ENCODE data around the gene SBF2. TPM values are rescaled to one million over a fixed set of nuclear protein-coding genes. Genes with fewer than 3 reads are reported as not detected.

Gene SBF2
- total RNA-seq, 1 experiment from 2014 or later = 30.2 TPM

DNA sequence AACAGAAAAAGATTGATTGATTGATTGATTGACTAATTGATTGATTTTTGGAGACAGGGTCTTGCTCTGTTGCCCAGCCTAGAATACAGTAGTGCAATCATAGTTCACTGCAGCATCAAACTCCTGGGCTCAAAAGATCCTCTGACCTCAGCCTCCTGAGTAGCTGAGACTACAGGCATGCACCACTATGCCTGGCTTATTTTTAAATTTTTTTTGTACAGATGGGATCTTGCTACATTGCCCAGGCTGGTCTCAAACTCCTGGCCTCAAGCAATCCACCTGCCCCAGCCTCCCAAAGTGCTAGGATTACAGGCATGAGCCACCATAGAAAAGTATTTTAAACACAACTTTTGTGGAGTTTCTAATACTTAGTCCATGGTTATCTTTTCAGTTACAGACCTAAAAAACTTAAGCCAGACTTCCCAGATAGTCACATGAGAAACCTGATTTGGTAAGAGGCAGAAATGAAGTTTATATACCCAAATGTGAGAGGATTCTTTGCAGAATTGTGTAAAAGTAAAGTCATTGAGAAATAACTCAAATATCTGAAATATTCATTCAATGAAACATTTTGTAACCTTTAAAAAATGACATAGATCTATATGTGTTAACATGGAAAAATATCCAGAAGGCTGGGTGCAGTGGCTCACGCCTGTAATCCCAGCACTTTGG lies 443.7 kb downstream of the SBF2 start:
- no peak overlapping the region for H3K27ac ChIP-seq (ENCODE audit: insufficient read length, low read depth, low read length)
- no peak overlapping the region for H2AFZ ChIP-seq (ENCODE audit: low read length)
- H3K14ac ChIP-seq (ENCODE audit: insufficient read depth, low read length) = no peak overlapping the region
- H3K9me3 ChIP-seq (ENCODE audit: control insufficient read depth, low read depth, low read length) = no peaks in the 10 kb centered on the region
- H2BK12ac ChIP-seq (ENCODE audit: insufficient read length, low read depth, low read length) = no peak overlapping the region
- Mint-ChIP-seq H3K36me3 (ENCODE audit: insufficient read depth in 1 of 3, low read depth in 3 of 3) (peaks cover 0 to 18% (median 8%) of the 10 kb centered on the region in 3 experiments; a peak in 4 of 7 replicates), H3K27me3 (ENCODE audit: low read depth) (no peaks in the 10 kb centered on the region; the same call in 1 of the 2 replicates), H3K27ac (no peak overlapping the region), H3K9me3 (no peaks in the 10 kb centered on the region), H3K4me3 (no peak overlapping the region), H3K4me1 (peaks cover 0 to 5% of the 10 kb centered on the region in 2 experiments; a peak in 1 of 4 replicates)
- H2BK20ac ChIP-seq (ENCODE audit: low read depth, low read length, poor library complexity, severe bottlenecking) = no peak overlapping the region
- no peak overlapping the region for H4K5ac ChIP-seq (ENCODE audit: insufficient read length, low read depth, low read length)
- H4K8ac ChIP-seq (replicated peaks; ENCODE audit: insufficient read length, low read depth, low read length) = no peak overlapping the region
- H3K9ac ChIP-seq (ENCODE audit: extremely low read depth, insufficient read length, low read length) = no peak overlapping the region
- no peaks in the 10 kb centered on the region for H4K20me1 ChIP-seq (ENCODE audit: control insufficient read depth, insufficient read depth, insufficient read length)
- no peaks in the 10 kb centered on the region for H3K27me3 ChIP-seq (ENCODE audit: insufficient read depth, low read length)
- TF ChIP-seq CTCF (conservative IDR thresholded peaks at IDR 0.05) = no peak
- H3K23ac ChIP-seq (ENCODE audit: insufficient read length, low read depth, low read length) = no peak overlapping the region
- H3K18ac ChIP-seq (ENCODE audit: insufficient read length, low read depth, low read length) = no peak overlapping the region
- H4K91ac ChIP-seq (ENCODE audit: insufficient read length, low read depth, low read length) = no peak overlapping the region
- no peak overlapping the region for H2AK5ac ChIP-seq (ENCODE audit: insufficient read length, low read length)
- H2BK5ac ChIP-seq (ENCODE audit: insufficient read length, low read length) = no peak overlapping the region
- H3T11ph ChIP-seq (ENCODE audit: low read length) = no peak overlapping the region
- H3K4ac ChIP-seq (ENCODE audit: low read depth, low read length) = no peak overlapping the region
- no peak for DNase-seq
- no peak overlapping the region for H3K4me2 ChIP-seq (ENCODE audit: insufficient read depth, insufficient read length, low read length)
- WGBS (ENCODE audit: extremely low coverage, insufficient read length, low lambda C conversion rate) = no CpG with 5 or more reads among the region's 1 CpG
- H3K79me2 ChIP-seq (ENCODE audit: insufficient read depth, low read length) = no peaks in the 10 kb centered on the region
- no peaks in the 10 kb centered on the region for H3K79me1 ChIP-seq (ENCODE audit: insufficient read depth, low read depth, low read length, poor library complexity, severe bottlenecking)
- H3K4me1 ChIP-seq (ENCODE audit: insufficient read depth, low read length) = no peaks in the 10 kb centered on the region
- no peaks in the 10 kb centered on the region for H3K23me2 ChIP-seq (ENCODE audit: insufficient read length, low read depth, low read length, poor library complexity, severe bottlenecking)
- no peak overlapping the region for H2BK120ac ChIP-seq (ENCODE audit: low read depth, low read length, poor library complexity, severe bottlenecking)
- H3K56ac ChIP-seq (ENCODE audit: insufficient read length, low read depth, low read length) = no peak overlapping the region
- H2BK15ac ChIP-seq (ENCODE audit: low read depth, low read length) = no peak overlapping the region

Data from H9 (cell line).